Hepatocyte (in vitro differentiated cells): Measurements from ENCODE around the gene OSTM1. TPM values are rescaled to one million over a fixed set of nuclear protein-coding genes. Genes with fewer than 3 reads are reported as not detected.

Source experiments
- DNase-seq: peaks from one replicate; pipeline ENCODE4 v3.0.0-alpha.2; 2016; ENCODE audit warnings: low spot score
- H2AFZ ChIP-seq: fragments of 200-600 bp; sonication (generic); 2 replicates; pipeline ENCODE4 v1.6.0; 2016; ENCODE audit warnings: antibody characterized with exemption, mild to moderate bottlenecking
- H3K27ac ChIP-seq: fragments of 200-600 bp; sonication (generic); 2 replicates; pipeline ENCODE4 v1.5.1; 2016; ENCODE audit warnings: mild to moderate bottlenecking
- H3K27me3 ChIP-seq: fragments of 200-600 bp; sonication (generic); 2 replicates; pipeline ENCODE4 v1.6.1; 2016
- H3K36me3 ChIP-seq: fragments of 200-600 bp; sonication (generic); replicated peaks from 2 replicates; pipeline ENCODE4 v1.5.1; 2016; ENCODE audit warnings: low read depth; ENCODE audit not compliant: insufficient read depth
- H3K4me1 ChIP-seq: fragments of 200-600 bp; sonication (generic); 2 replicates; pipeline ENCODE4 v1.5.1; 2016; ENCODE audit warnings: mild to moderate bottlenecking, moderate library complexity; ENCODE audit not compliant: insufficient read depth
- H3K4me2 ChIP-seq: fragments of 200-600 bp; sonication (generic); 2 replicates; pipeline ENCODE4 v1.6.0; 2016
- H3K4me3 ChIP-seq: fragments of 200-600 bp; sonication (generic); 2 replicates; pipeline ENCODE4 v1.5.1; 2016; ENCODE audit warnings: mild to moderate bottlenecking
- H3K79me2 ChIP-seq: fragments of 200-600 bp; sonication (generic); 2 replicates; pipeline ENCODE4 v1.6.0; 2017; ENCODE audit warnings: mild to moderate bottlenecking
- H3K9me2 ChIP-seq: fragments of 200-600 bp; sonication (generic); replicated peaks from 2 replicates; pipeline ENCODE4 v1.6.0; 2017; ENCODE audit warnings: mild to moderate bottlenecking; ENCODE audit not compliant: insufficient read depth
- H3K9me3 ChIP-seq: fragments of 200-600 bp; sonication (generic); 2 replicates; pipeline ENCODE4 v1.5.1; 2016; ENCODE audit warnings: low read depth, mild to moderate bottlenecking
- H4K20me1 ChIP-seq: fragments of 200-600 bp; sonication (generic); 2 replicates; pipeline ENCODE4 v1.6.0; 2016; ENCODE audit warnings: mild to moderate bottlenecking; ENCODE audit not compliant: insufficient read depth, poor library complexity, severe bottlenecking
- EZH2 ChIP-seq: fragments of 200-600 bp; sonication (generic); IDR thresholded peaks from 2 replicates; pipeline ENCODE4 v1.6.1; 2016; ENCODE audit warnings: antibody characterized with exemption, mild to moderate bottlenecking, borderline replicate concordance
- EZH2phosphoT487 ChIP-seq: fragments of 200-600 bp; sonication (generic); IDR thresholded peaks from one replicate; pipeline ENCODE4 v1.6.1; 2018; ENCODE audit warnings: antibody characterized with exemption, mild to moderate bottlenecking, low read depth, moderate library complexity; ENCODE audit not compliant: unreplicated experiment, severe bottlenecking
- WGBS: methylation state at CpG from one replicate; pipeline ENCODE4 v1.1.6; 2016; ENCODE audit warnings: low lambda C conversion rate; ENCODE audit errors: missing lambda C conversion rate; 5-methylcytosine and 5-hydroxymethylcytosine counted together
- polyA plus RNA-seq: library from polyadenylated mRNA; unstranded; fragments of >200 nt; fragmentation: Nextera tagmentation; extraction: Ambion mirVana; gene quantifications from 2 replicates; pipeline ENCODE4 v1.2.1, GENCODE V29; 2016
- total RNA-seq: library from RNA; depleted of rRNA; stranded (reverse); fragments of >200 nt; gene quantifications from 2 replicates; pipeline ENCODE4 v1.2.3, GENCODE V29; 2014
- TF ChIP-seq, protein P1 (sequence below): fragments of 200-600 bp; sonication (generic); IDR thresholded peaks from 2 replicates; pipeline ENCODE4 v1.5.1; 2016; ENCODE audit warnings: antibody characterized with exemption, mild to moderate bottlenecking; ENCODE audit not compliant: poor library complexity

The OSTM1 gene
- total and polyA plus RNA-seq, 2 experiments from 2014 or later, result 24.1 to 26.1 TPM

DNA sequence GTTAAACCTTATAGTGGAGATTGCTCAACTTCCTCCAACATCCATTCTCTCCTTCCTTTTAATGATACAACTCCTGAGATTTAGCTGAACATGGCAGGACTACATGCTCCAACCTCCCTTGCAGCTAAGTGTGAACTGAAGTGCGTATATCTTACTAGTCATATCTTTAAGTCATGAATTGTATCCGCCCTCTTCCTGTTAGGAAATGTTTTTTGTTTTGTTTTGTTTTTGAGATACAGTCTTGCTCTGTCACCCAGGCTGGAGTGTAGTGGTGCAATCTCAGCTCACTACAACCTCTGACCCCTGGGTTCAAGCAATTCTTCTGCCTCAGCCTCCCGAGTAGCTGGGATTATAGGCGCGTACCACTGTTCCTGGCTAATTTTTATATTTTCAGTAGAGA lies 8.8 kb upstream of the OSTM1 start:
- Histone ChIP-seq H3K9me2 (no peaks in the 10 kb centered on the region), H3K27ac (no peak overlapping the region), H3K27me3 (no peaks in the 10 kb centered on the region), H3K79me2 (no peaks in the 10 kb centered on the region), H2AFZ (no peak overlapping the region), H3K36me3 (no peaks in the 10 kb centered on the region), H3K4me2 (no peak overlapping the region), H3K4me1 (no peaks in the 10 kb centered on the region), H3K4me3 (no peak overlapping the region), H4K20me1 (no peaks in the 10 kb centered on the region), H3K9me3 (no peaks in the 10 kb centered on the region)
- TF ChIP-seq EZH2phosphoT487 (no peak), EZH2 (no peak)
- TF ChIP-seq, protein P1, sequence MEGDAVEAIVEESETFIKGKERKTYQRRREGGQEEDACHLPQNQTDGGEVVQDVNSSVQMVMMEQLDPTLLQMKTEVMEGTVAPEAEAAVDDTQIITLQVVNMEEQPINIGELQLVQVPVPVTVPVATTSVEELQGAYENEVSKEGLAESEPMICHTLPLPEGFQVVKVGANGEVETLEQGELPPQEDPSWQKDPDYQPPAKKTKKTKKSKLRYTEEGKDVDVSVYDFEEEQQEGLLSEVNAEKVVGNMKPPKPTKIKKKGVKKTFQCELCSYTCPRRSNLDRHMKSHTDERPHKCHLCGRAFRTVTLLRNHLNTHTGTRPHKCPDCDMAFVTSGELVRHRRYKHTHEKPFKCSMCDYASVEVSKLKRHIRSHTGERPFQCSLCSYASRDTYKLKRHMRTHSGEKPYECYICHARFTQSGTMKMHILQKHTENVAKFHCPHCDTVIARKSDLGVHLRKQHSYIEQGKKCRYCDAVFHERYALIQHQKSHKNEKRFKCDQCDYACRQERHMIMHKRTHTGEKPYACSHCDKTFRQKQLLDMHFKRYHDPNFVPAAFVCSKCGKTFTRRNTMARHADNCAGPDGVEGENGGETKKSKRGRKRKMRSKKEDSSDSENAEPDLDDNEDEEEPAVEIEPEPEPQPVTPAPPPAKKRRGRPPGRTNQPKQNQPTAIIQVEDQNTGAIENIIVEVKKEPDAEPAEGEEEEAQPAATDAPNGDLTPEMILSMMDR, result no peak
- WGBS, result 96% methylated on average over 5 of the region's 5 CpGs
- no peak for DNase-seq

DNA sequence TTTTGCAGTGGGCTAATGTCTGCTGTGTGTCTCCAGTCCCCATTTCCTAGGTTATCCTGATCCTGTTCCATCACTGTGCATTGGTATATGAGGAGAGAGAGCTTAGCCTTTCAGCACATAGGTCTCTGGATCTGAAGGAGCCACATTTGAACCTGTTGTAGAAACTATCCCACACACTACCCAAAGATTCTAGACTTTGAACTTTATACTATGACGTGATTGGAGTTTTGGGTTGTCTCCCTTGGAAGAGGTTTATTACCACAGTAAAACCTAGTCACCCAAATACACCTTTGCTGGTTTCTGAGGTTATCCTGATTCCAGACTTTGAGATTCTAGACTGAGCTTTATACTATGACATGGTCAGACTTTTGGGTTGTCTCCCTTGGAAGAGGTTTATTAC lies 8.0 kb upstream of the OSTM1 start:
- no peak overlapping the region for H3K4me3 ChIP-seq
- 79% methylated on average over 1 of the region's 1 CpG for WGBS
- H2AFZ ChIP-seq, result no peak overlapping the region
- H3K9me2 ChIP-seq, result no peaks in the 10 kb centered on the region
- no peaks in the 10 kb centered on the region for H3K27me3 ChIP-seq
- H4K20me1 ChIP-seq, result no peaks in the 10 kb centered on the region
- TF ChIP-seq EZH2, result no peak
- TF ChIP-seq EZH2phosphoT487, result no peak
- TF ChIP-seq, protein P1, result no peak
- no peak for DNase-seq
- H3K27ac ChIP-seq, result no peak overlapping the region
- H3K36me3 ChIP-seq, result no peaks in the 10 kb centered on the region
- H3K79me2 ChIP-seq, result no peaks in the 10 kb centered on the region
- no peaks in the 10 kb centered on the region for H3K9me3 ChIP-seq
- no peak overlapping the region for H3K4me2 ChIP-seq
- no peaks in the 10 kb centered on the region for H3K4me1 ChIP-seq

DNA sequence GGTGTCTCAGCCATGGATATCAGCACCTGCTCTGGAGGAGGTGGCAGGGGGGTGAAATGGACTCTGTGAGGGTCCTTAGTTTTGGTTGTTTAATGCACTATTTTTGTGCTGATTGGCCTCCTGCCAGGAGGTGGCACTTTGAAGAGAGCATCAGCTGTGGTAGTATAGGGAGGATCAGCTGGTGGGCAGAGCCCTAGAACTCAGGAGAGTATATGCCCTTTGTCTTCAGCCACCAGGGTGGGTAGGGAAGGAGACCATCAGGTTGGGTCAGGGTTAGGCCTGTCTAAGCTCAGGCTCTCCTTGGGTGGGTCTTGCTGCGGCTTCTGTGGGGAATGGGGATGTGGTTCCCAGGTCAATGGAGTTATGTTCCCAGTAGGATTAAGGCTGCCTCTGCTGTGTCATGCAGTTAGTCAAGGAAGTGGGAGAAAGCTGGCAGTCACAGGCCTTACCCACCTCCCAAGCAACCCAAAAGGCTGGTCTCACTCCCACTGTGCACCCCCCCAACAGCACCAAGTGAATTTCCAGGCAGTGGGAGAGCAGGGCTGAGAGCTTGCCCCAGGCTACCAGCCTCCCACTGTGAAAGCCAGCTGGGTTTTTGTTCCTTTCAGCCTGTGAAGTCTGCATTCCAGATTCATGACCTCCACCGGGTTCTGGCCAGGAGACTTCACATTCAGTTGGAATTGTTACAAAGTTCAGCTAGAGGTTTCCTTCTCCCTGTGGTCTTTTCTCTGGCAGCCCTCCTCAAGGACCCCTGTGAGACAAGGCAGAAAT lies 5.7 kb upstream of the OSTM1 start:
- H3K9me2 ChIP-seq, result no peaks in the 10 kb centered on the region
- DNase-seq, result no peak
- H3K9me3 ChIP-seq, result no peaks in the 10 kb centered on the region
- no peak overlapping the region for H3K4me3 ChIP-seq
- no peaks in the 10 kb centered on the region for H3K36me3 ChIP-seq
- WGBS, result 51% methylated on average over 2 of the region's 2 CpGs
- H2AFZ ChIP-seq, result no peak overlapping the region
- no peaks in the 10 kb centered on the region for H3K79me2 ChIP-seq
- no peaks in the 10 kb centered on the region for H3K27me3 ChIP-seq
- no peak overlapping the region for H3K27ac ChIP-seq
- no peaks in the 10 kb centered on the region for H4K20me1 ChIP-seq
- no peaks in the 10 kb centered on the region for H3K4me1 ChIP-seq
- TF ChIP-seq, protein P1, result no peak
- TF ChIP-seq EZH2 (no peak), EZH2phosphoT487 (no peak)
- no peak overlapping the region for H3K4me2 ChIP-seq
